Activated T-cell treated with anti-CD3 and anti-CD28 coated beads, Interleukin-2, amount 50 U/mL, for 72 hours (primary cell): ENCODE measurements around the gene CREB3. TPM values are rescaled to one million over a fixed set of nuclear protein-coding genes. Genes with fewer than 3 reads are reported as not detected.

Source experiments
- ATAC-seq, 2 donors: fragments of 150-1000 bp; cut with Tn5 transposase; replicated peaks in 1 of 2; 2 replicates each; pipeline ENCODE4 v1.10.0; 2021; ENCODE audit warnings: moderate library complexity in 2 of 2, mild to moderate bottlenecking in 1 of 2
- DNase-seq, 2 donors: peaks; one replicate each; pipeline ENCODE4 v3.0.0; 2021 to 2022; ENCODE audit warnings: mixed read lengths in 1 of 2
- H3K27ac Mint-ChIP-seq: one replicate; pipeline ENCODE4 v1.8.0; 2022; ENCODE audit warnings: mild to moderate bottlenecking, moderate library complexity, mixed read lengths
- H3K27me3 Mint-ChIP-seq: one replicate; pipeline ENCODE4 v1.8.0; 2022; ENCODE audit warnings: low read depth, mixed read lengths
- H3K36me3 Mint-ChIP-seq, 2 donors: one replicate each; pipeline ENCODE4 v1.8.0; 2022; ENCODE audit warnings: mixed read lengths in 2 of 2, mild to moderate bottlenecking in 1 of 2; ENCODE audit not compliant: insufficient read depth in 2 of 2
- H3K4me1 Mint-ChIP-seq: one replicate; pipeline ENCODE4 v1.8.0; 2022; ENCODE audit warnings: low read depth, mixed read lengths
- H3K4me3 Mint-ChIP-seq, 2 donors: one replicate each; pipeline ENCODE4 v1.8.0; 2022; ENCODE audit warnings: mild to moderate bottlenecking in 2 of 2, mixed read lengths in 2 of 2, moderate library complexity in 2 of 2
- H3K9me3 Mint-ChIP-seq, 2 donors: one replicate each; pipeline ENCODE4 v1.8.0; 2022; ENCODE audit warnings: mixed read lengths in 2 of 2
- total RNA-seq, 2 donors: library from RNA; stranded (reverse); gene quantifications; one replicate each; pipeline ENCODE4 v1.2.3, GENCODE V29; 2022

CREB3 gene
- total RNA-seq, 2 donors from 2014 or later, result 30.7 to 33.1 TPM

- Mint-ChIP-seq H3K27me3 (no peaks in the 10 kb centered on the region), H3K36me3 (peaks cover 4 to 7% of the 10 kb centered on the region in 2 donors), H3K27ac (no peak overlapping the region), H3K4me1 (peaks cover 41% of the 10 kb centered on the region), H3K4me3 (no peak overlapping the region), H3K9me3 (no peaks in the 10 kb centered on the region)
- ATAC-seq, result no peak
- DNase-seq, result no peak
Observed at GRCh38 chr9:35753466-35753865, 21.0 kb downstream of the CREB3 start.

- Mint-ChIP-seq H3K4me3 (no peak within 1 kb of the TSS), H3K36me3 (peaks cover 4 to 7% of the 10 kb centered on the region in 2 donors), H3K27me3 (no peaks in the 10 kb centered on the region), H3K27ac (no peak within 1 kb of the TSS), H3K4me1 (peaks cover 49% of the 10 kb centered on the region), H3K9me3 (no peaks in the 10 kb centered on the region)
- ATAC-seq (no peak), DNase-seq (no peak)
Observed at GRCh38 chr9:35754264-35754663, 21.8 kb downstream of the CREB3 start, which contains the start of gene MSMP. Gene MSMP (minus strand): TSS chr9:35754276. CDS start chr9:35754129, 147 bp downstream.

- ATAC-seq, result no peak
- Mint-ChIP-seq H3K4me1 (peaks cover 53% of the 10 kb centered on the region), H3K27me3 (no peaks in the 10 kb centered on the region), H3K4me3 (no peak overlapping the region), H3K27ac (no peak overlapping the region), H3K36me3 (peaks cover 4 to 10% of the 10 kb centered on the region in 2 donors), H3K9me3 (no peaks in the 10 kb centered on the region)
- DNase-seq, result no peak
Observed at GRCh38 chr9:35755071-35755470, 22.6 kb downstream of the CREB3 start.

GRCh38 chr9:35756275-35757225 lies 24.1 kb downstream of the CREB3 start:
- Mint-ChIP-seq H3K27ac (peak overlapping the region; percentile 48), H3K4me1 (peaks cover 44% of the 10 kb centered on the region), H3K9me3 (no peaks in the 10 kb centered on the region), H3K27me3 (no peaks in the 10 kb centered on the region), H3K36me3 (peaks cover 4 to 14% of the 10 kb centered on the region in 2 donors), H3K4me3 (peak overlapping the region; percentile 86 to 89)
- peak; percentile 86 for ATAC-seq
- peak; percentile 84 to 87 for DNase-seq

GRCh38 chr9:35757226-35757891 lies 24.9 kb downstream of the CREB3 start:
- Mint-ChIP-seq H3K27me3 (no peaks in the 10 kb centered on the region), H3K27ac (peak overlapping the region; percentile 89), H3K4me1 (peaks cover 42% of the 10 kb centered on the region), H3K36me3 (peaks cover 4 to 12% of the 10 kb centered on the region in 2 donors), H3K9me3 (no peaks in the 10 kb centered on the region), H3K4me3 (peak overlapping the region; percentile 86 to 89)
- DNase-seq (peak in 1 of 2 donors; percentile 34), ATAC-seq (peak; percentile 22 to 56)

GRCh38 chr9:35757892-35758275 lies 25.4 kb downstream of the CREB3 start:
- H3K9me3 Mint-ChIP-seq, result no peaks in the 10 kb centered on the region
- ATAC-seq, result no peak
- H3K4me1 Mint-ChIP-seq, result peaks cover 42% of the 10 kb centered on the region

GRCh38 chr9:35758475-35759050 lies 26.1 kb downstream of the CREB3 start:
- peaks cover 42% of the 10 kb centered on the region for H3K4me1 Mint-ChIP-seq
- no peak for ATAC-seq
- H3K9me3 Mint-ChIP-seq, result no peaks in the 10 kb centered on the region
- peaks cover 4 to 10% of the 10 kb centered on the region in 2 donors for H3K36me3 Mint-ChIP-seq
- H3K4me3 Mint-ChIP-seq, result peak overlapping the region; percentile 86 to 89
- DNase-seq, result no peak
- peak overlapping the region; percentile 6 for H3K27ac Mint-ChIP-seq
- no peaks in the 10 kb centered on the region for H3K27me3 Mint-ChIP-seq

More at GRCh38 chr9:35757892-35758275, 25.4 kb downstream of the CREB3 start:
- no peak for DNase-seq
- Mint-ChIP-seq H3K4me3 (peak overlapping the region; percentile 86 to 89), H3K36me3 (peaks cover 4 to 10% of the 10 kb centered on the region in 2 donors), H3K27me3 (no peaks in the 10 kb centered on the region), H3K27ac (peak overlapping the region; percentile 96)

- H3K27me3 Mint-ChIP-seq, result no peaks in the 10 kb centered on the region
- DNase-seq (no peak), ATAC-seq (no peak)
- H3K36me3 Mint-ChIP-seq, result peaks cover 4 to 11% of the 10 kb centered on the region in 2 donors
- peaks cover 42% of the 10 kb centered on the region for H3K4me1 Mint-ChIP-seq
- peak overlapping the region in 1 of 2 donors; percentile 10 for H3K4me3 Mint-ChIP-seq
- H3K27ac Mint-ChIP-seq, result peak overlapping the region; percentile 46
- no peaks in the 10 kb centered on the region for H3K9me3 Mint-ChIP-seq
Observed at GRCh38 chr9:35759795-35760194, 27.3 kb downstream of the CREB3 start.

GRCh38 chr9:35760651-35761050 lies 28.2 kb downstream of the CREB3 start:
- no peak for ATAC-seq

GRCh38 chr9:35763181-35763580 lies 30.7 kb downstream of the CREB3 start:
- Mint-ChIP-seq H3K9me3 (no peaks in the 10 kb centered on the region), H3K4me1 (peaks cover 21% of the 10 kb centered on the region), H3K4me3 (no peak overlapping the region), H3K27ac (no peak overlapping the region), H3K36me3 (peaks cover 0 to 9% of the 10 kb centered on the region in 2 donors), H3K27me3 (no peaks in the 10 kb centered on the region)
- DNase-seq (no peak), ATAC-seq (no peak)

More at GRCh38 chr9:35760651-35761050, 28.2 kb downstream of the CREB3 start:
- no peak overlapping the region for H3K27ac Mint-ChIP-seq
- H3K36me3 Mint-ChIP-seq, result peaks cover 4 to 11% of the 10 kb centered on the region in 2 donors
- no peak overlapping the region for H3K4me3 Mint-ChIP-seq
- no peaks in the 10 kb centered on the region for H3K27me3 Mint-ChIP-seq
- H3K4me1 Mint-ChIP-seq, result peaks cover 42% of the 10 kb centered on the region
- no peaks in the 10 kb centered on the region for H3K9me3 Mint-ChIP-seq
- DNase-seq, result no peak

- ATAC-seq (no peak), DNase-seq (no peak)
- H3K9me3 Mint-ChIP-seq, result no peaks in the 10 kb centered on the region
- H3K27me3 Mint-ChIP-seq, result no peaks in the 10 kb centered on the region
- H3K36me3 Mint-ChIP-seq, result peaks cover 0 to 9% of the 10 kb centered on the region in 2 donors
- no peak overlapping the region for H3K4me3 Mint-ChIP-seq
- peaks cover 15% of the 10 kb centered on the region for H3K4me1 Mint-ChIP-seq
- no peak overlapping the region for H3K27ac Mint-ChIP-seq
Observed at GRCh38 chr9:35763803-35764202, 31.3 kb downstream of the CREB3 start.

- Mint-ChIP-seq H3K4me3 (no peak overlapping the region), H3K27me3 (no peaks in the 10 kb centered on the region), H3K4me1 (no peaks in the 10 kb centered on the region), H3K27ac (no peak overlapping the region), H3K36me3 (peaks cover 0 to 2% of the 10 kb centered on the region in 2 donors), H3K9me3 (no peaks in the 10 kb centered on the region)
- ATAC-seq, result no peak
- no peak for DNase-seq
Observed at GRCh38 chr9:35766997-35767396, 34.5 kb downstream of the CREB3 start.

GRCh38 chr9:35767458-35767857 lies 35.0 kb downstream of the CREB3 start:
- H3K4me1 Mint-ChIP-seq, result no peaks in the 10 kb centered on the region
- peaks cover 0 to 2% of the 10 kb centered on the region in 2 donors for H3K36me3 Mint-ChIP-seq
- DNase-seq, result no peak
- no peaks in the 10 kb centered on the region for H3K9me3 Mint-ChIP-seq
- no peak overlapping the region for H3K27ac Mint-ChIP-seq
- ATAC-seq, result no peak
- H3K27me3 Mint-ChIP-seq, result no peaks in the 10 kb centered on the region
- H3K4me3 Mint-ChIP-seq, result no peak overlapping the region
